Fibroblast of lung (primary cell): ENCODE results near the gene CFAP46. TPM values are rescaled to one million over a fixed set of nuclear protein-coding genes. Genes with fewer than 3 reads are reported as not detected.

ENCODE experiments used
- DNase-seq, 2 donors: peaks; one replicate each; pipeline versions ENCODE4 v3.0.0 to v3.0.0-alpha.2; 2010; ENCODE audit warnings: low read depth in 2 of 2
- H2AFZ ChIP-seq: 2 replicates; pipeline ENCODE4 v1.5.1; 2012; ENCODE audit warnings: low read length, control low read depth, inconsistent platforms
- H3K27ac ChIP-seq: 2 replicates; pipeline ENCODE4 v1.5.1; 2011; ENCODE audit warnings: low read length, control low read depth; ENCODE audit not compliant: insufficient read depth
- H3K27me3 ChIP-seq: 2 replicates; pipeline ENCODE4 v1.5.1; 2011; ENCODE audit warnings: mild to moderate bottlenecking, low read length; ENCODE audit not compliant: control insufficient read depth, insufficient read depth
- H3K36me3 ChIP-seq: 2 replicates; pipeline ENCODE4 v1.5.1; 2011; ENCODE audit warnings: low read length; ENCODE audit not compliant: control insufficient read depth, insufficient read depth
- H3K4me1 ChIP-seq: 2 replicates; pipeline ENCODE4 v1.5.1; 2011; ENCODE audit warnings: low read length; ENCODE audit not compliant: control insufficient read depth, insufficient read depth; ENCODE audit errors: extremely low read depth
- H3K4me2 ChIP-seq: 2 replicates; pipeline ENCODE4 v1.5.1; 2011; ENCODE audit warnings: low read length, control low read depth; ENCODE audit not compliant: insufficient read depth; ENCODE audit errors: extremely low read depth
- H3K4me3 ChIP-seq, 4 experiments: fragments of 200-600 bp in 1 of 4; sonication (generic) in 1 of 4; replicated peaks in 1 of 4; 2 replicates each; pipeline ENCODE4 v1.5.1; 2011 to 2016; ENCODE audit warnings: low read length in 4 of 4, low read depth in 3 of 4, mild to moderate bottlenecking in 3 of 4, control low read depth in 2 of 4, inconsistent platforms in 1 of 4, mixed read lengths in 1 of 4; ENCODE audit not compliant: insufficient read depth in 1 of 4; ENCODE audit errors: control extremely low read depth in 1 of 4
- H3K79me2 ChIP-seq: 2 replicates; pipeline ENCODE4 v1.5.1; 2012; ENCODE audit warnings: mild to moderate bottlenecking, low read length, inconsistent platforms; ENCODE audit not compliant: control insufficient read depth, insufficient read depth
- H3K9ac ChIP-seq: 2 replicates; pipeline ENCODE4 v1.5.1; 2011; ENCODE audit warnings: mild to moderate bottlenecking, low read length, control low read depth; ENCODE audit not compliant: insufficient read depth
- H3K9me3 ChIP-seq: 2 replicates; pipeline ENCODE4 v1.5.1; 2012; ENCODE audit warnings: low read depth, low read length; ENCODE audit not compliant: control insufficient read depth, insufficient read depth
- H4K20me1 ChIP-seq: 2 replicates; pipeline ENCODE4 v1.5.1; 2011; ENCODE audit warnings: low read length; ENCODE audit not compliant: control insufficient read depth, insufficient read depth; ENCODE audit errors: extremely low read depth
- CTCF ChIP-seq, 2 donors: IDR thresholded peaks in 1 of 2; conservative IDR thresholded peaks in 1 of 2; 1 replicate in 1 of 2; 2 replicates in 1 of 2; pipeline ENCODE4 v1.5.1; 2011 to 2012; ENCODE audit warnings: low read length in 2 of 2, control low read depth in 1 of 2, inconsistent platforms in 1 of 2, low read depth in 1 of 2, mild to moderate bottlenecking in 1 of 2
- EZH2 ChIP-seq: IDR thresholded peaks from 2 replicates; pipeline ENCODE4 v1.5.1; 2012; ENCODE audit warnings: low read length, control low read depth, mild to moderate bottlenecking; ENCODE audit errors: missing control alignments
- polyA plus RNA-seq, 2 donors: library from polyadenylated mRNA; depleted of rRNA in 1 of 2; stranded (reverse) in 1 of 2; unstranded in 1 of 2; fragments of >200 nt; gene quantifications; 2 replicates each; pipeline ENCODE4 v1.2.1, GENCODE V29; 2011 to 2012; ENCODE audit warnings: missing spikeins in 1 of 2
- total RNA-seq: library from RNA; depleted of rRNA; stranded (reverse); fragments of >200 nt; gene quantifications from 2 replicates; pipeline ENCODE4 v1.2.1, GENCODE V29; 2014

Gene CFAP46
- total and polyA plus RNA-seq, 2 donors (not counting 1 experiment from before 2014, with no cell fraction given), result 0.25 to 0.66 TPM

DNA sequence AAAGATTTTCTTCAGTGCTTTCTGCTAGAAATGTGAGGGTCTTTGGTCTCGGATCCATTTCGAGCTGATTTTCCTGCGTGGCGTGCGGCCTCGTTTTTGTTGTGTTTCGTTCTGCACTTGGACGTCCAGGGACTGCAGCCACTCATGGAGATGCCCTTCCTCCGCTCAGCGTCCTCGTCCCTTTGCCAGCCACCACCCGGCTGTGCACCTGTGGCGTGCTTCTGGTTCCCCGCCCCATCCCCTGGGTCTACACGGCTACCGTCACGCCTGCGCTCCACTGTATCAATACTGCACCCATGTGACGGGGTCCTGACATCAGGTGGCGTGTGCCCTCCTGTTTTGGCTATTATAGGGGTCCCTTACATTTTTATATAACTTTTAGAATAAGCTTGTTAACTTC lies 113.7 kb downstream of the CFAP46 start:
- H3K27ac ChIP-seq, result no peak overlapping the region
- H3K4me3 ChIP-seq, result no peak overlapping the region
- no peaks in the 10 kb centered on the region for H3K4me1 ChIP-seq
- H3K27me3 ChIP-seq, result peaks cover 8% of the 10 kb centered on the region
- H3K9me3 ChIP-seq, result no peaks in the 10 kb centered on the region
- H3K36me3 ChIP-seq, result no peaks in the 10 kb centered on the region
- DNase-seq, result no peak
- no peak overlapping the region for H3K9ac ChIP-seq
- TF ChIP-seq CTCF (conservative IDR thresholded peaks at IDR 0.05 in 1 of 2, IDR thresholded peaks at IDR 0.05 in 1 of 2; ENCODE audit: low read depth in 1 of 2, low read length in 2 of 2), result no peak
- TF ChIP-seq EZH2, result no peak
- no peaks in the 10 kb centered on the region for H3K79me2 ChIP-seq
- H2AFZ ChIP-seq, result no peak overlapping the region
- no peak overlapping the region for H3K4me2 ChIP-seq
- H4K20me1 ChIP-seq, result no peaks in the 10 kb centered on the region

- H3K4me1 ChIP-seq, result no peaks in the 10 kb centered on the region
- TF ChIP-seq EZH2 (no peak), CTCF (conservative IDR thresholded peaks at IDR 0.05 in 1 of 2, IDR thresholded peaks at IDR 0.05 in 1 of 2; ENCODE audit: low read depth in 1 of 2, low read length in 2 of 2) (no peak)
- no peak overlapping the region for H3K4me2 ChIP-seq
- H3K9me3 ChIP-seq, result no peaks in the 10 kb centered on the region
- peaks cover 3% of the 10 kb centered on the region for H3K27me3 ChIP-seq
- no peaks in the 10 kb centered on the region for H3K36me3 ChIP-seq
- DNase-seq, result no peak
- H4K20me1 ChIP-seq, result no peaks in the 10 kb centered on the region
- no peak overlapping the region for H3K4me3 ChIP-seq
- no peaks in the 10 kb centered on the region for H3K79me2 ChIP-seq
- no peak overlapping the region for H2AFZ ChIP-seq
- H3K9ac ChIP-seq, result no peak overlapping the region
- H3K27ac ChIP-seq, result no peak overlapping the region
Measured at GRCh38 chr10:132827861-132828539, 114.4 kb downstream of the CFAP46 start.

- H2AFZ ChIP-seq, result no peak overlapping the region
- no peak overlapping the region for H3K9ac ChIP-seq
- no peak overlapping the region for H3K4me3 ChIP-seq
- H3K4me1 ChIP-seq, result no peaks in the 10 kb centered on the region
- peaks cover 3% of the 10 kb centered on the region for H3K27me3 ChIP-seq
- no peak for TF ChIP-seq CTCF (conservative IDR thresholded peaks at IDR 0.05 in 1 of 2, IDR thresholded peaks at IDR 0.05 in 1 of 2; ENCODE audit: low read depth in 1 of 2, low read length in 2 of 2)
- TF ChIP-seq EZH2, result no peak
- H3K9me3 ChIP-seq, result no peaks in the 10 kb centered on the region
- H3K27ac ChIP-seq, result no peak overlapping the region
- H3K79me2 ChIP-seq, result no peaks in the 10 kb centered on the region
- no peaks in the 10 kb centered on the region for H4K20me1 ChIP-seq
- no peak for DNase-seq
- H3K4me2 ChIP-seq, result no peak overlapping the region
- H3K36me3 ChIP-seq, result no peaks in the 10 kb centered on the region
Measured at GRCh38 chr10:132827423-132827789, 115.0 kb downstream of the CFAP46 start.
